KOPT-K1 (cell line): ENCODE data around the gene OR10J1.

Source experiments
- H3K27ac ChIP-seq: fragments of 200-600 bp; sonication (generic); 2 replicates; pipeline ENCODE4 v1.5.1; 2016; ENCODE audit warnings: antibody characterized with exemption, mild to moderate bottlenecking, low read depth, low read length; ENCODE audit not compliant: poor library complexity, severe bottlenecking
- H3K36me3 ChIP-seq: fragments of 200-600 bp; sonication (generic); 2 replicates; pipeline ENCODE4 v1.5.1; 2017; ENCODE audit warnings: antibody characterized with exemption, mild to moderate bottlenecking, low read length, moderate library complexity; ENCODE audit not compliant: insufficient read depth
- H3K9me3 ChIP-seq: fragments of 200-600 bp; sonication (generic); 2 replicates; pipeline ENCODE4 v1.5.1; 2017; ENCODE audit warnings: antibody characterized with exemption, low read length, mild to moderate bottlenecking; ENCODE audit not compliant: insufficient read depth, poor library complexity, severe bottlenecking

OR10J1 gene

DNA sequence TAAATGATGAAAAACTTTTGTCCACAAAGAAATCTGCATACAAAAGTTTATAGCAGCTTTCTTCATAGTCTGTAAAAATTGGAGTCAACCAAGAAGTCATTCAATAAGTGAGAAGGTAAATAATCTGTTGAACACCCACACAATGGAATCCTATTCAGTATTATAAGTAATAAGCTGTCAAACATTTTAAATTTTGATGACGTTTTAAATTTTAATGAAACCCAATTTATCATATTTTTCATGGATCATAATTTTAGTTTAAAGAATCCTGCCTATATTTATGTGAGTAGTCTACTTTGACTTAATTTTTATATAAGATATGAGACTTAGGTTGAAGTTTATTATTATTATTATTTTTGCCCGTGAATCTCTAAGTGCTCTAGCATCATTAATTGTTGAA lies 20.0 kb downstream of the OR10J1 start:
- Histone ChIP-seq H3K27ac (no peak overlapping the region), H3K9me3 (peaks cover 10% of the 10 kb centered on the region), H3K36me3 (no peaks in the 10 kb centered on the region)

DNA sequence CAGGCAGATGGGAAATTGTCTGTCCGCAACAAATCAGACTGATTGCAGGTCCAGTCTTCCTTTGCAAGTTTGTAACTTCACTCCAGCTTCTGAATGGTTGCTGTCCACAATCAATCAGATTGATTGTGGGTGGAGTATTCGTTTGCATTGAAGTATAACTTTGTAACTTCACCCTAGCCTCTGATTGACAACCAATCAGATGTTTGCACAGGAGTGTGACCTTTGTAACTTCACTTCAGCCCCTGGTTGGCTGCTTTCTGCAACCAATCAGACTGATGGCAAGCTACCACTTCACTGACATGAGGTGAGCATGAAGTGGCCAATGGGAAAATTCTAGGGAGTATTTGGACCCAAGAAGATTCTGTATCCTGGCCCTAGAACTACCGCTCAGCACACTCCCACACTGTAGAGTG lies 25.7 kb downstream of the OR10J1 start:
- Histone ChIP-seq H3K36me3 (no peaks in the 10 kb centered on the region), H3K9me3 (peaks cover 10% of the 10 kb centered on the region), H3K27ac (no peak overlapping the region)

DNA sequence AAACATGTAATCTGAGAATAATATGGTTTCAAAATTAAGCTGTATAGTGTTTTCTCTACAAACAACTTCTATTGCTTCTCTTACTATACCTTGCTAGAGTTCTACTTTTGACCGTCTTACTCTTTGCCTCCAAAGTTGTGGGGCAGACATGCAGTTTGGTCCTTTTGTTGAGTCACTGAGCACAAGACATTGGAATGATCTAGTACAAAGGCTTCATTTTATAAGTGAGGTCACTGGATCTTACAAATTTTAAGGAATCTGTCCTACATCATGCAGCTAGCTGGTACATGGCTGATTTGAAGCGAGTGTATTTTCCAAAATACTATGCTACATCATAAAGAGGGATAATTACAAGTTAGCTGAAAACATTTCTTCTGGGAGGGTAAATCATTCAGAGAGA lies 28.8 kb downstream of the OR10J1 start:
- no peak overlapping the region for H3K27ac ChIP-seq
- no peaks in the 10 kb centered on the region for H3K9me3 ChIP-seq
- no peaks in the 10 kb centered on the region for H3K36me3 ChIP-seq

DNA sequence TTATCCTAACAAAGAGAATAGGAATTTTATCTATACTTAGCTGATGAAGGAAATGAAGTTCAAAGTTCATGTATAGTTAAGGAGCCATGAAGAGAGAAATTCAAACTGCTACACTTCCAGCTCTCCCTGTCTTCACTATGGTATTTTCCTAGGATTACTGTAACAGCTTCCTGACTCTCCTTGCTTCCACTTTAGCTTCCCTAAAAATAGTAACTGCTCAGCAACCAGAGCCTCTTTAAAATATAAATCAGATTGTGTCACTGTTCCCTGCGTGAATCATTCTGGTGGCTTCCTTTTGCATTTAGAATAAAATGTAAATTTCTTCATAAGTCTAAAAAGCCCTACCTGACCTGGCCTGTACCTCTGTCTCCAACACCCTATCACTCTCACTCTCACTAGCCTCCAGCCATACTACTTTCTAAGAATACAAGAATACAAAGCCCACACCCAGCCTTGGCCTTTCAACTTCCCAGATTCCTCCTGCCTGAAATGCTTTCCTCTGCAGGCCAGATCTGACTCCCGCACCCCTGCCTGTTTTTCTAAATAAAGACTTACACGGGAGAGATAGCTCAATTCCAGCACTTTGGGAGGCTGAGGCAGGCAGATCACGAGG lies 30.5 kb downstream of the OR10J1 start:
- no peak overlapping the region for H3K27ac ChIP-seq
- H3K36me3 ChIP-seq: no peaks in the 10 kb centered on the region
- no peaks in the 10 kb centered on the region for H3K9me3 ChIP-seq

DNA sequence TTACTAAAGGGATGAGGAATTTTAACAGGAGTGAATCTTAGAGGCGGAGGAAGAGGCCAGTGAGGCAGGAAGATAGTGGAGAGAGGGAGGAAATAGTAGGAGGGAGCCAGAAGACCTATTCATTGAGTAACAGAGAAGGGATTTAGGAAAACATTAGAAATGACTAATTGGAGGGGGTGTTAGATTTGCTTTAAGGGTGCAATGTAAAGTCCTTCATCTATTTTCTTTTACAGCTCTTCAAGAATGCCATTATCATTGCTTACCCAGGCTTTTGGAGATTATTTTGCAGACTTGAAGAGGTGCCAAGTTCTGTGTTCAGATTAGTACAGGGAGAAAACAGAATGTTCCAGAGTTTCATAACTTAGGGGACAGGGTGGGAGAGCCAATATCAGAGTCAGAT lies 33.8 kb downstream of the OR10J1 start:
- H3K27ac ChIP-seq: no peak overlapping the region
- no peaks in the 10 kb centered on the region for H3K36me3 ChIP-seq
- H3K9me3 ChIP-seq: no peaks in the 10 kb centered on the region

DNA sequence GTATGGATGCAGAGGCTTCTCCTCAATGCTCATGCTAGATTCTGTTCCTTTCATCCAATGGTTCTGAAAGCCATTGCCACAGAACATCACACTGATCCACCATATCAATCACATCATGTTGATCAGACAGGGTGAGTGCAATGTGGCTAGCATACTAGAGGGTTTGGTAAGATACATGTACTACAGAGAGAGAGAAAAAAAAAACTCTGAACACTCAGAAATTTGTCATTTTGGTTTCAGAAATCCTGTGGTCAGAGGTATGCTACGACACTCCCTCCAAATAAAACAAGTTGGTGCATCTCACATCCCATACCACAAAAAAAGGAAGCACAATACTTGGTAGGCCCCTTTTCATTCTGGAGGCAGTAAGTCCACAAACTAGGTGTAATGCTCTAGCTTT lies 35.4 kb downstream of the OR10J1 start:
- Histone ChIP-seq H3K9me3 (no peaks in the 10 kb centered on the region), H3K27ac (no peak overlapping the region)

DNA sequence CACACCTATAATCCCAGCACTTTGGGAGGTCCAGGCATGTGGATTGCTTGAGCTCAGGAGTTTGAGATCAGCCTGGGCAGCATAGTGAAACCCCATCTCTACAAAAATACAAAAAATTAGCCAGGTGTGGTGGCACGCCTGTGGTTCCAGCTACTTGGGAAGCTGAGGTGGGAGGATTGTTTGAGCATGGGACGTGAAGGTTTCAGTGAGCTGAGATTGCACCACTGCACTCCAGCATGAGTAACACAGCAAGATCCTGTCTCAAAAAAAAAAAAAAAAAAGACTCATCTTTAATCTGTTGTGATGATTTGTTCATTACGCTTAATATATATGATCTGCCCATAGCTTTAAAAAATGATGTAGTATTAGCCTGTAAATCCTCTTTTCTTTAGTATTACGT lies 44.0 kb downstream of the OR10J1 start:
- Histone ChIP-seq H3K9me3 (no peaks in the 10 kb centered on the region), H3K36me3 (no peaks in the 10 kb centered on the region)

More for the DNA sequence above, 35.4 kb downstream of the OR10J1 start:
- no peaks in the 10 kb centered on the region for H3K36me3 ChIP-seq

More for the DNA sequence above, 44.0 kb downstream of the OR10J1 start:
- H3K27ac ChIP-seq: no peak overlapping the region
